Neural progenitor cell (in vitro differentiated cells): Measurements from ENCODE around the gene RBM39. TPM values are rescaled to one million over a fixed set of nuclear protein-coding genes. Genes with fewer than 3 reads are reported as not detected.

Experiments
- DNase-seq: peaks from one replicate; pipeline ENCODE4 v3.0.0-alpha.2; 2016; ENCODE audit warnings: low spot score
- H2AFZ ChIP-seq: fragments of 200-600 bp; sonication (generic); replicated peaks from 2 replicates; pipeline ENCODE4 v1.6.1; 2016; ENCODE audit warnings: antibody characterized with exemption
- H3F3A ChIP-seq: fragments of 200-600 bp; sonication (generic); 2 replicates; pipeline ENCODE4 v1.6.1; 2016; ENCODE audit warnings: antibody characterized with exemption, low read depth
- H3K27ac ChIP-seq: fragments of 200-600 bp; sonication (generic); 2 replicates; pipeline ENCODE4 v1.5.1; 2016; ENCODE audit warnings: mild to moderate bottlenecking
- H3K27me3 ChIP-seq: fragments of 200-600 bp; sonication (generic); 2 replicates; pipeline ENCODE4 v1.6.1; 2016; ENCODE audit warnings: mild to moderate bottlenecking, moderate library complexity
- H3K36me3 ChIP-seq: fragments of 200-600 bp; sonication (generic); 2 replicates; pipeline ENCODE4 v1.5.1; 2016
- H3K4me1 ChIP-seq: fragments of 200-600 bp; sonication (generic); 2 replicates; pipeline ENCODE4 v1.6.1; 2016; ENCODE audit warnings: mixed run types
- H3K4me2 ChIP-seq: fragments of 200-600 bp; sonication (generic); 2 replicates; pipeline ENCODE4 v1.6.1; 2016
- H3K4me3 ChIP-seq: fragments of 200-600 bp; sonication (generic); 2 replicates; pipeline ENCODE4 v1.5.1; 2016
- H3K79me2 ChIP-seq: fragments of 200-600 bp; sonication (generic); 2 replicates; pipeline ENCODE4 v1.6.1; 2016; ENCODE audit warnings: low read depth
- H3K9ac ChIP-seq: fragments of 200-600 bp; sonication (generic); 2 replicates; pipeline ENCODE4 v1.6.1; 2016
- H3K9me3 ChIP-seq: fragments of 200-600 bp; sonication (generic); 2 replicates; pipeline ENCODE4 v1.5.1; 2016; ENCODE audit warnings: low read depth
- H4K20me1 ChIP-seq: fragments of 200-600 bp; sonication (generic); 2 replicates; pipeline ENCODE4 v1.6.1; 2016; ENCODE audit warnings: low read depth
- H3K27ac Mint-ChIP-seq: 3 replicates; pipeline ENCODE4 v1.8.0; 2021; ENCODE audit warnings: mixed read lengths
- H3K27me3 Mint-ChIP-seq: 2 replicates; pipeline ENCODE4 v1.8.0; 2022; ENCODE audit warnings: low read depth, mild to moderate bottlenecking, inconsistent platforms, moderate library complexity, mixed read lengths; ENCODE audit not compliant: insufficient read depth
- H3K36me3 Mint-ChIP-seq: 3 replicates; pipeline ENCODE4 v1.8.0; 2021; ENCODE audit warnings: mixed read lengths
- H3K4me1 Mint-ChIP-seq: 3 replicates; pipeline ENCODE4 v1.8.0; 2021; ENCODE audit warnings: mixed read lengths
- H3K4me3 Mint-ChIP-seq: 3 replicates; pipeline ENCODE4 v1.8.0; 2021; ENCODE audit warnings: mild to moderate bottlenecking, moderate library complexity, mixed read lengths
- H3K9me3 Mint-ChIP-seq: 3 replicates; pipeline ENCODE4 v1.8.0; 2020; ENCODE audit warnings: mixed read lengths
- EZH2 ChIP-seq: fragments of 200-600 bp; sonication (generic); IDR thresholded peaks from 2 replicates; pipeline ENCODE4 v1.6.1; 2017; ENCODE audit warnings: antibody characterized with exemption, mild to moderate bottlenecking, moderate library complexity
- EZH2phosphoT487 ChIP-seq: fragments of 200-600 bp; sonication (generic); IDR thresholded peaks from 2 replicates; pipeline ENCODE4 v1.6.1; 2017; ENCODE audit warnings: antibody characterized with exemption
- total RNA-seq: library from RNA; depleted of rRNA; stranded (reverse); fragments of >200 nt; gene quantifications from 2 replicates; pipeline ENCODE4 v1.2.3, GENCODE V29; 2015; ENCODE audit warnings: low replicate concordance
- TF ChIP-seq, protein P1 (sequence below): fragments of 200-600 bp; sonication (generic); IDR thresholded peaks from 2 replicates; pipeline ENCODE4 v1.5.1; 2017; ENCODE audit warnings: antibody characterized with exemption, mild to moderate bottlenecking

Gene RBM39
- 359 and 555 TPM in 2 replicates for total RNA-seq

DNA sequence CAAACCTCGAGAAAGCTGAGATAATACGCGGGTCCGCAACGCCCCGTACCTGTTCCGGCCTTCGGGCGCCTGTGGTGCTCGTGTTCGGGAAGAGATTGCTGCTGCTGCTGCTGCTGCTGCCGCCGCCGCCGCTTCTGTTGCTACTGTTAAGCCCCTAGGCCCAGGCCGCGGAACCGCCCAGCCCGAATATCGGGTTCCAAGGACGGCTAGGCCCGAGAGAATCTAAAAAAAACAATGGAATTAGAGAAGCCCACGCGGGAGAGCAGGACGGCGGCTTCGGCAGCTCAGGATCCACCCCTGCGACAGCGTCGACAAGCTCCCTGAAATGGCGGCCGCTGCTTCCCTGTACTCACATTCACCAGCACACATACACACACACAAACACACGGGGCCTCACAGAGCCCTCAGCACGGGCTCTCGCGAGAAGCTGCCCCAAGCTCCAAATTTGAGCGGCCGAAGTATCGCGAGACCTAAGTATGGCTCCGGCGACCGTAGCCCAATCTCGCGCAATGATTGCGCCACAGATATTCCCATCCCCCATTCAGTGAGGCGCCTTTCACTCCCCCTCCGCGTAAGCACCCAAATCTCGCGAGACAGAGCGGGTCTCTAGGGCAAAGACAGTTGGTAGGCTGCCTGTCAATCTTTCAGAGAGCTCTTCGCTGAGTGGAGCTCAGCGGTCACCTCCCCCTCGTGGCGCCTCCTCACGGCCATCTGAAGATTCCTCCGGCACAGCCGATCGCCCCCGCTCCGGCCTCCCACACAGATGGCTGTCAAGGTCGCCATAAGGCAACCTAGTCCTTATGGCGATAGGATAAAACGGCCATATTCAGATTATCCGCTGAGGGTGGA lies at the start of gene RBM39:
Gene RBM39 (minus strand): TSS at position 369 of the 849 bp plus-strand sequence. CDS start 1,386 bp downstream, outside the sequence.
- Histone ChIP-seq H3K79me2 (peaks cover 56% of the 10 kb centered on the region), H3K4me3 (peak within 1 kb of the TSS; percentile 92), H3K27me3 (no peaks in the 10 kb centered on the region), H3K9ac (peak within 1 kb of the TSS; percentile 100), H4K20me1 (peaks cover 43% of the 10 kb centered on the region), H3K27ac (peak within 1 kb of the TSS; percentile 98), H3K36me3 (peaks cover 26% of the 10 kb centered on the region), H3K9me3 (no peaks in the 10 kb centered on the region), H3K4me1 (peaks cover 21% of the 10 kb centered on the region), H2AFZ (peak within 1 kb of the TSS; percentile 37), H3F3A (peaks cover 26% of the 10 kb centered on the region), H3K4me2 (peak within 1 kb of the TSS; percentile 97)
- DNase-seq, result peak; percentile 100
- Mint-ChIP-seq H3K4me1 (peaks cover 29% of the 10 kb centered on the region), H3K4me3 (peak within 1 kb of the TSS; percentile 95), H3K27me3 (peaks cover 5% of the 10 kb centered on the region), H3K36me3 (peaks cover 25% of the 10 kb centered on the region), H3K27ac (peak within 1 kb of the TSS; percentile 95), H3K9me3 (no peaks in the 10 kb centered on the region)
- TF ChIP-seq EZH2phosphoT487 (no peak), EZH2 (no peak)
- TF ChIP-seq, protein P1, sequence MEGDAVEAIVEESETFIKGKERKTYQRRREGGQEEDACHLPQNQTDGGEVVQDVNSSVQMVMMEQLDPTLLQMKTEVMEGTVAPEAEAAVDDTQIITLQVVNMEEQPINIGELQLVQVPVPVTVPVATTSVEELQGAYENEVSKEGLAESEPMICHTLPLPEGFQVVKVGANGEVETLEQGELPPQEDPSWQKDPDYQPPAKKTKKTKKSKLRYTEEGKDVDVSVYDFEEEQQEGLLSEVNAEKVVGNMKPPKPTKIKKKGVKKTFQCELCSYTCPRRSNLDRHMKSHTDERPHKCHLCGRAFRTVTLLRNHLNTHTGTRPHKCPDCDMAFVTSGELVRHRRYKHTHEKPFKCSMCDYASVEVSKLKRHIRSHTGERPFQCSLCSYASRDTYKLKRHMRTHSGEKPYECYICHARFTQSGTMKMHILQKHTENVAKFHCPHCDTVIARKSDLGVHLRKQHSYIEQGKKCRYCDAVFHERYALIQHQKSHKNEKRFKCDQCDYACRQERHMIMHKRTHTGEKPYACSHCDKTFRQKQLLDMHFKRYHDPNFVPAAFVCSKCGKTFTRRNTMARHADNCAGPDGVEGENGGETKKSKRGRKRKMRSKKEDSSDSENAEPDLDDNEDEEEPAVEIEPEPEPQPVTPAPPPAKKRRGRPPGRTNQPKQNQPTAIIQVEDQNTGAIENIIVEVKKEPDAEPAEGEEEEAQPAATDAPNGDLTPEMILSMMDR, result peak; percentile 52

DNA sequence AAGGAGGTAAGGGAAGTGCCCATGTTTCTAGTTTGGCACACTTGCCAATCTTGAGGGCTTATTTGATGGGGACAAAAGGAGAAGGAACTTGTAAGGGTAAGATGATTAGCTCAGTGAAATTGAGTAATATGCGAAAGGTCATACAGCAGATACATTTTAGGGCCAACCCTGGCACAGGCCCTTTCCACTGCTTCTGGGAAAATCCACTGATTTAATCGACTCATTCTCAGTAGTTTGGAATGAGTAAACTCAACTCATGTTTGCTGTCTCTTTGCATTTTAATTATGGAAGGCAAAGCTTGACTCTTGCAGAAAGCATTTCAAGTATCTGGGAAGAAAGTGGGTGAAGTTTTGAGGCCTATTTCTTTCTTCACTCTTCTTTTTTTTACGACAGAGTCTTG lies 49.8 kb upstream of the RBM39 start:
- no peaks in the 10 kb centered on the region for H3K9me3 Mint-ChIP-seq
- peaks cover 8% of the 10 kb centered on the region for H3K36me3 Mint-ChIP-seq
- Histone ChIP-seq H3K4me1 (no peaks in the 10 kb centered on the region), H4K20me1 (peaks cover 30% of the 10 kb centered on the region), H3K79me2 (peaks cover 99% of the 10 kb centered on the region), H3K27ac (no peak overlapping the region), H3K4me3 (no peak overlapping the region), H3K9me3 (no peaks in the 10 kb centered on the region), H2AFZ (no peak overlapping the region), H3F3A (no peaks in the 10 kb centered on the region), H3K9ac (no peak overlapping the region), H3K27me3 (no peaks in the 10 kb centered on the region), H3K4me2 (no peak overlapping the region), H3K36me3 (no peaks in the 10 kb centered on the region)
- DNase-seq, result no peak
- peaks cover 3% of the 10 kb centered on the region for H3K4me1 Mint-ChIP-seq
- H3K27me3 Mint-ChIP-seq, result no peaks in the 10 kb centered on the region
- no peak overlapping the region for H3K4me3 Mint-ChIP-seq
- TF ChIP-seq EZH2phosphoT487 (no peak), EZH2 (no peak)
- TF ChIP-seq, protein P1, result no peak
- no peak overlapping the region for H3K27ac Mint-ChIP-seq

DNA sequence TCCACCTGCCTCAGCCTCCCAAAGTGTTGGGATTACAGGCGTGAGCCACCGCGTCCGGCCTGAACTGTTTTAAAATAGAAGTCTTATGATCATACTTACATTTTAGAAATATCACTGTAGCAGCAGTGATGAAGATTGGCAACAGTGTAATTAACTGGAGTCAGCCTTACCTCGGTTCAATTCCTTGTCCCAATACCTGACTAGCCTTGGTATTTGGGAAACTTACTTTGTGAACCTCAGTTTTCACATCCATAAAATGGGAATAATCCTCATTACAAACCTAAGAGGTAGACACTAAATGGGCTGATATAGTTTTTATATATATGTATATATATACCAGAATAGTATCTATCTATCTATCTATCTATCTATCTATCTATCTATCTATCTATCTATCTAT lies 49.0 kb upstream of the RBM39 start:
- no peak overlapping the region for H3K4me3 Mint-ChIP-seq
- H3F3A ChIP-seq, result no peaks in the 10 kb centered on the region
- no peak for DNase-seq
- peaks cover 8% of the 10 kb centered on the region for H3K36me3 Mint-ChIP-seq
- no peaks in the 10 kb centered on the region for H3K9me3 ChIP-seq
- H3K9me3 Mint-ChIP-seq, result no peaks in the 10 kb centered on the region
- H3K79me2 ChIP-seq, result peaks cover 99% of the 10 kb centered on the region
- no peak overlapping the region for H3K4me3 ChIP-seq
- no peak overlapping the region for H2AFZ ChIP-seq
- peaks cover 3% of the 10 kb centered on the region for H3K4me1 Mint-ChIP-seq
- no peak overlapping the region for H3K4me2 ChIP-seq
- H3K27ac ChIP-seq, result no peak overlapping the region
- H3K27ac Mint-ChIP-seq, result no peak overlapping the region
- no peaks in the 10 kb centered on the region for H3K27me3 ChIP-seq
- no peaks in the 10 kb centered on the region for H3K27me3 Mint-ChIP-seq
- TF ChIP-seq, protein P1, result no peak
- TF ChIP-seq EZH2 (no peak), EZH2phosphoT487 (no peak)
- no peaks in the 10 kb centered on the region for H3K4me1 ChIP-seq
- H3K36me3 ChIP-seq, result no peaks in the 10 kb centered on the region
- H3K9ac ChIP-seq, result no peak overlapping the region
- H4K20me1 ChIP-seq, result peaks cover 27% of the 10 kb centered on the region
